Suprapubic skin (tissue), 3 donors: ENCODE results near the gene BRMS1L.

Experiments used
- CTCF ChIP-seq, 2 donors: fragments of 200-600 bp in 1 of 2; fragments of 450-650 bp in 1 of 2; sonication (generic) in 1 of 2; IDR thresholded peaks; one replicate each; pipeline ENCODE4 v1.5.1; 2016 to 2019; ENCODE audit warnings: antibody characterized with exemption in 2 of 2, mild to moderate bottlenecking in 1 of 2, moderate library complexity in 1 of 2
- EP300 ChIP-seq: sonication (generic); formaldehyde crosslinking; IDR thresholded peaks from one replicate; pipeline ENCODE4 v1.6.1; 2017; ENCODE audit warnings: antibody characterized with exemption
- POLR2A ChIP-seq, 2 donors: fragments of 450-650 bp; IDR thresholded peaks; one replicate each; pipeline ENCODE4 v1.6.1; 2017; ENCODE audit warnings: antibody characterized with exemption in 2 of 2, mild to moderate bottlenecking in 2 of 2, moderate library complexity in 2 of 2

GRCh38 chr14:35911097-35911496, 85.0 kb downstream of the BRMS1L start:
- TF ChIP-seq CTCF (IDR thresholded peaks at IDR 0.05) (no peak), POLR2A (IDR thresholded peaks at IDR 0.05) (no peak), EP300 (no peak)
